HL-60 (cell line): Measurements from ENCODE around the gene MED1.

ENCODE experiments used
- GABPA ChIP-seq: IDR thresholded peaks from 2 replicates; pipeline ENCODE4 v1.6.1; 2012; ENCODE audit warnings: low read depth
- POLR2AphosphoS5 ChIP-seq: IDR thresholded peaks from 2 replicates; pipeline ENCODE4 v1.6.1; 2012; ENCODE audit warnings: low read depth
- REST ChIP-seq: IDR thresholded peaks from 2 replicates; pipeline ENCODE4 v1.6.1; 2012; ENCODE audit warnings: low read depth; ENCODE audit not compliant: insufficient replicate concordance
- TF ChIP-seq, protein P1 (sequence below): IDR thresholded peaks from one replicate; pipeline ENCODE4 v1.5.1; 2011; ENCODE audit warnings: low read length, control low read depth, inconsistent platforms; ENCODE audit not compliant: insufficient read depth

DNA sequence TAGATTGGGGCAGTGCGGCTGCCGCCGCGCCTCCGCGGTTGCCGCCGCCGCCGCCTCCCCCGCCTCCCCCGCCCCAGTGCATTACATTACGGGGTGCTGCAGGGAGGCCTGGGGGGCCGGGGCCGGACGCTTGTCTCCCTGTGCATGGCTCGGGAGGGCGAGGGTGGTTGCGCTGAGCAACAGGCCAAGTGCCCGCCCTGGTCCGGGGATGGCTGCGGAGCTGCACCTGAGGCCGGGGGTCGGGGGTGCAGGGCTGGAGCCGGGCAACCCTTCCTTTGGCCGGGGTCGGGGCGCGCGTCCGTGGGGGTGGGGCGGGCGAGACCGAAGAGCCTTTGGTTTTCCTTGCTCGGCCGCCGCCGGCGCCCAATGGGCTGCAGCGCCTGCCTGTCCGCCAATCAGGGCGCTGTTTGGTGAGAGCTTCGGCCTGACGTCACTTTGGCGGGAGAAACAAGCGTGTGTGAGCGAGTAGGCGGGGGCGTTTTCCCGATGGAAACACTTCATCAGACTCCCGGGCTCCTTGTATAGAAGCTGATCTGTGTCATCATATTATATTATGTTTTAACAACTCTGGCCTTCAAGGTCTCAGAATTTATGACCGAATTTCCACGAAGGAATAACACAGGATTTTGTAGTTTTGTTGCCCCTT, 48.7 kb downstream of the MED1 start:
- TF ChIP-seq REST (no peak), GABPA (no peak), POLR2AphosphoS5 (no peak)
- TF ChIP-seq, protein P1, sequence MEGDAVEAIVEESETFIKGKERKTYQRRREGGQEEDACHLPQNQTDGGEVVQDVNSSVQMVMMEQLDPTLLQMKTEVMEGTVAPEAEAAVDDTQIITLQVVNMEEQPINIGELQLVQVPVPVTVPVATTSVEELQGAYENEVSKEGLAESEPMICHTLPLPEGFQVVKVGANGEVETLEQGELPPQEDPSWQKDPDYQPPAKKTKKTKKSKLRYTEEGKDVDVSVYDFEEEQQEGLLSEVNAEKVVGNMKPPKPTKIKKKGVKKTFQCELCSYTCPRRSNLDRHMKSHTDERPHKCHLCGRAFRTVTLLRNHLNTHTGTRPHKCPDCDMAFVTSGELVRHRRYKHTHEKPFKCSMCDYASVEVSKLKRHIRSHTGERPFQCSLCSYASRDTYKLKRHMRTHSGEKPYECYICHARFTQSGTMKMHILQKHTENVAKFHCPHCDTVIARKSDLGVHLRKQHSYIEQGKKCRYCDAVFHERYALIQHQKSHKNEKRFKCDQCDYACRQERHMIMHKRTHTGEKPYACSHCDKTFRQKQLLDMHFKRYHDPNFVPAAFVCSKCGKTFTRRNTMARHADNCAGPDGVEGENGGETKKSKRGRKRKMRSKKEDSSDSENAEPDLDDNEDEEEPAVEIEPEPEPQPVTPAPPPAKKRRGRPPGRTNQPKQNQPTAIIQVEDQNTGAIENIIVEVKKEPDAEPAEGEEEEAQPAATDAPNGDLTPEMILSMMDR = no peak
